Measurements from ENCODE around the gene RASA2. TPM values are rescaled to one million over a fixed set of nuclear protein-coding genes. Genes with fewer than 3 reads are reported as not detected.

Gene RASA2
- total and polyA plus RNA-seq, 9 of the 15 experiments (the other 6 are each of a cell fraction or from before 2014, with no cell fraction given): 2.0 to 12.8 (median 9.5) TPM

DNA sequence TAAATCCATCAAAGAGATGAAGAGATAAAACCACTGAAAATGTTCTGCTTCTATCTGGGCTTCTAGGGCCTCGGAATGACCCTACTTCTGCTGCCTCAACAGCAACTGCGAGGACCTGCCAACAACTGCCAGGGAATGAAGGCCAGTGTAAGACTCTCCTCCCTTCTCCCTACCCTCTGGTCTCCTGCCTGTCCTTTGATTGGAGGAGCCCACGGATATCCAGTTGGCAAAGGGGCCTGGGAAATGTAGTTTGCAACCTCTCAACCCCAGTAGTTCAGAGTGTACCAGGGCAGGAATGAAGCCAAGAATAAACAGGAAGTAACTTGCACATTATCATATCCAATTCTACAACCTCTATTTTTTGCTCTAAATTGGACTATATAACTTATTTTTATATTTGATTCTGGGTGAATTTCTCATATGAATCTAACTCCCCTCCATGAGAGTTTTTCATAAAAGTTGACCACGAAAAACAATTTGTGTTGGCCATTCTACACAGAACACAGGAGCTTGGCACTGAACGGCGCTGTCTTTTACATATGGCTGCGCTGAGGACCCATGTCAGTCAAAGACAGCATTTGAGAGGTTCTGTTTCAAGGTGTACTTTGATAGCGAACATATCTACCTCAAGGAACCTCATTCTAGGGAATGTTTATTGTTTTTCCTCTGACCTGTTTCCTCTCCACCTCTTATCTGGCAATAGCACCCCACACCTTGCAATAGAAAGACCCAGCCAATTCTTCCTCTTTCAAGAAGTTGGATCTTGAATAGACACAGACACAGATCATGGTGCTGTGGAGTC lies 160.1 kb downstream of the RASA2 start (continued):
- TF ChIP-seq ZNF644 (tag; IDR thresholded peaks at IDR 0.05; ENCODE audit: low read depth) (peak; percentile 55; the same call in 1 of the 2 replicates), NFYB (IDR thresholded peaks at IDR 0.05; ENCODE audit: extremely low read depth, insufficient read length) (peak; percentile 60), DPF2 (IDR thresholded peaks at IDR 0.05) (no peak), ZNF274 (IDR thresholded peaks at IDR 0.05; ENCODE audit: borderline replicate concordance, low read depth, low read length) (no peak), SMAD4 (CRISPR knock-in tag; conservative IDR thresholded peaks at IDR 0.05) (peak; percentile 34; the same call in 1 of the 2 replicates), HCFC1 (IDR thresholded peaks at IDR 0.05; ENCODE audit: low read depth, low read length) (peak; percentile 88), NR2C2 (CRISPR knock-in tag; IDR thresholded peaks at IDR 0.05) (no peak), NR2C2 (tag; IDR thresholded peaks at IDR 0.05) (peak; percentile 91), NR4A1 (CRISPR knock-in tag; IDR thresholded peaks at IDR 0.05) (no peak), NR4A1 (tag; IDR thresholded peaks at IDR 0.05) (0 out of 2 replicates have a peak, but pooled peaks have one; percentile 22), TCF3 (CRISPR knock-in tag; IDR thresholded peaks at IDR 0.05) (peak; percentile 60), GMEB1 (CRISPR knock-in tag; IDR thresholded peaks at IDR 0.05) (no peak), ARID1B (IDR thresholded peaks at IDR 0.05) (peak; percentile 54), ZNF766 (CRISPR knock-in tag; conservative IDR thresholded peaks at IDR 0.05) (no peak), ETV5 (CRISPR knock-in tag; IDR thresholded peaks at IDR 0.05; ENCODE audit: low read depth) (no peak), ELF1 (tag; IDR thresholded peaks at IDR 0.05) (peak; percentile 66), ZNF175 (CRISPR knock-in tag; IDR thresholded peaks at IDR 0.05; ENCODE audit: low read depth) (0 out of 2 replicates have a peak, but pooled peaks have one; percentile 20), TGIF2 (CRISPR knock-in tag; IDR thresholded peaks at IDR 0.05) (no peak), MITF (IDR thresholded peaks at IDR 0.05) (no peak), SOX6 (IDR thresholded peaks at IDR 0.05) (peak; percentile 39; the same call in 1 of the 2 replicates), AFF1 (IDR thresholded peaks at IDR 0.05; ENCODE audit: low read depth in 1 of 2, partially characterized antibody in 2 of 2) (peak in 1 of 2 experiments; percentile 34), SIX5 (IDR thresholded peaks at IDR 0.05; ENCODE audit: borderline replicate concordance in 1 of 2, insufficient read depth in 1 of 2, low read depth in 1 of 2, low read length in 2 of 2) (peak; percentile 57 to 65)

Data from K562 (cell line).